Measurements from ENCODE around the gene TTLL6. TPM values are rescaled to one million over a fixed set of nuclear protein-coding genes. Genes with fewer than 3 reads are reported as not detected.

The TTLL6 gene
- total RNA-seq, 2 donors from 2014 or later, result not detected

DNA sequence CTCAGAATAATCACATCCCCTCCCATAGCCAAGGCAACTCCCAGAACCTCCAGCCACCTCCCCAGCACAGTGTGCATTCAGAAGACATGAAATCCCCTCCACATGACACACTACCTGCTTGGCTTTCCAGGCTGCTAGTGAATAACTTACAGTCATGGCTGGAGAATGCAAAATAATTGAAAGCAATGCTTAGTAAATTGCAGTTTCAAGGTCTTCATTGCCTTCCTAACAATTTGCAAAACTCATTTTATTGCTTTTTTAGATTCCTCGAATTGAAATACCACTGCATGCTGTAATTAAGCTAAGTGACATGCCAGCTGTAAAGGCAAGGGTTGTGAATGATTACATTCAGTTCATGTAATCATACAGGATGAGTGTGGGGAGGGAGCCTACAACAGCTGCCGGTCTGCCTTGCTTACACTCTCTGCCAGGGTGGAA lies 59.5 kb downstream of the TTLL6 start:
- Mint-ChIP-seq H3K36me3 (ENCODE audit: low read depth) (no peaks in the 10 kb centered on the region), H3K27me3 (peaks cover 65% of the 10 kb centered on the region), H3K27ac (no peak overlapping the region)

GRCh38 chr17:48756830-48757251 lies 60.2 kb downstream of the TTLL6 start:
- no peak overlapping the region for H3K27ac Mint-ChIP-seq
- no peak overlapping the region for H3K4me3 Mint-ChIP-seq
- H3K4me1 Mint-ChIP-seq, result peaks cover 4% of the 10 kb centered on the region
- no peaks in the 10 kb centered on the region for H3K36me3 Mint-ChIP-seq (ENCODE audit: low read depth)
- ATAC-seq (replicated peaks), result no peak
- peaks cover 61% of the 10 kb centered on the region for H3K27me3 Mint-ChIP-seq
- H3K9me3 Mint-ChIP-seq, result no peaks in the 10 kb centered on the region

More for the DNA sequence above, 59.5 kb downstream of the TTLL6 start:
- H3K9me3 Mint-ChIP-seq, result no peaks in the 10 kb centered on the region
- peaks cover 4% of the 10 kb centered on the region for H3K4me1 Mint-ChIP-seq
- no peak for ATAC-seq (replicated peaks)
- no peak overlapping the region for H3K4me3 Mint-ChIP-seq

DNA sequence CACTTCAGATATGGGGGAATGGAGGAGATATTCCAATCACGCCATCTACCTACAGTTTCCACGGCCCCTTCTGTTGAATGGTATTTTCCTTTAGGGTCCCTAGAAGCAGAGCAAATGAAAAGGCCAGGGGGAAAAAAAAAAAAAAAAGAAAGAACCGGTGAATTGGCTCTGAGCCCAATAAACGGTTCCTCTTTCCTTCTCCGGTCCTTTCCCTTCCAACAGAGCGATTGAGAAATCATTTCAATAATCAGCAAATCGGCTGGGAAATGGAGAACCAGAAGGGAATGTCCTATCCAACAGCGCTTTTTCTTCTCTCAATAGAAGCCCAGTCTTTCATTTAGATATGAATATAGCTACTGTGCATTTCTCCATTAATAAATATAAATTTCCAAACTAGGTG lies 61.7 kb downstream of the TTLL6 start:
- Mint-ChIP-seq H3K27me3 (peaks cover 60% of the 10 kb centered on the region), H3K4me1 (peaks cover 4% of the 10 kb centered on the region), H3K9me3 (no peaks in the 10 kb centered on the region), H3K27ac (no peak overlapping the region), H3K36me3 (ENCODE audit: low read depth) (no peaks in the 10 kb centered on the region), H3K4me3 (no peak overlapping the region)
- no peak for ATAC-seq (replicated peaks)

- peaks cover 64% of the 10 kb centered on the region for H3K27me3 Mint-ChIP-seq
- H3K36me3 Mint-ChIP-seq (ENCODE audit: low read depth), result no peaks in the 10 kb centered on the region
- no peak overlapping the region for H3K4me3 Mint-ChIP-seq
- no peak overlapping the region for H3K27ac Mint-ChIP-seq
- no peaks in the 10 kb centered on the region for H3K9me3 Mint-ChIP-seq
- no peak for ATAC-seq (replicated peaks)
- H3K4me1 Mint-ChIP-seq, result peaks cover 4% of the 10 kb centered on the region
Observed at GRCh38 chr17:48754500-48755261, 62.3 kb downstream of the TTLL6 start.

DNA sequence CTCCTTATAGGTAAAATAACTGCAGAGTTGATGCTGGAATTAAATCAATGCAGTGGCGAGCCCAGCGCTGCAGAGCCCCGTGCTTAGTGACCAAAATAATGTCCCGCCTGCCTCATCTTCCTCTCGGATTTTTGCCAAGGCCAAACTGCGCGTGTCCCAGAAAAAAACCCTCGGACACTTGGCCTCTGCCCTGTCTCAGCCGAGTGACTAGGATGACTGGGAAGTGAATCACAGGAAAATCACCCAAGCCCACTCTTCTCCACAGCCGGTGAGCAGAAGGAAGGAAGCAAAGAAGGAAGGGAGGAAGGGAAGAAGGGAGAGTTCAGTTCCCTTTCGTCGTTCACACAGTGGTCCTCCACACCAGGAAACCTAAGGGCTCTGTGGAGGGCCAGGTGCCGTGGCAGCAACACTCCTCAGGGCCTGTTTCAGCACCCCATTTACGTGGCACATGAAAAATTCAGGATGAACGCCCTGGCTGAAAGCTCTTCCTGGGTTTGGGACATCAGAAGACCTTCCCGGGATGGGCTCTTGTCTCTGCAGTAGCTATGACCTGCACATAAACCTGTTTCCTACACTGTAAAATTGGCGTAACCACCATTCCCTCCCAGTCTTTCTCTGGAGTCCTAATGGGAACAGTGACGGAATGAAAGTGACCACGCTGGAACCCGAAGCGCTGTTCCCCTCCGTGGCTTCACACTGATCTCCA lies 63.1 kb downstream of the TTLL6 start:
- ATAC-seq (replicated peaks), result no peak
- Mint-ChIP-seq H3K27me3 (peaks cover 67% of the 10 kb centered on the region), H3K4me3 (no peak overlapping the region), H3K9me3 (no peaks in the 10 kb centered on the region), H3K27ac (no peak overlapping the region), H3K4me1 (peaks cover 4% of the 10 kb centered on the region), H3K36me3 (ENCODE audit: low read depth) (no peaks in the 10 kb centered on the region)

DNA sequence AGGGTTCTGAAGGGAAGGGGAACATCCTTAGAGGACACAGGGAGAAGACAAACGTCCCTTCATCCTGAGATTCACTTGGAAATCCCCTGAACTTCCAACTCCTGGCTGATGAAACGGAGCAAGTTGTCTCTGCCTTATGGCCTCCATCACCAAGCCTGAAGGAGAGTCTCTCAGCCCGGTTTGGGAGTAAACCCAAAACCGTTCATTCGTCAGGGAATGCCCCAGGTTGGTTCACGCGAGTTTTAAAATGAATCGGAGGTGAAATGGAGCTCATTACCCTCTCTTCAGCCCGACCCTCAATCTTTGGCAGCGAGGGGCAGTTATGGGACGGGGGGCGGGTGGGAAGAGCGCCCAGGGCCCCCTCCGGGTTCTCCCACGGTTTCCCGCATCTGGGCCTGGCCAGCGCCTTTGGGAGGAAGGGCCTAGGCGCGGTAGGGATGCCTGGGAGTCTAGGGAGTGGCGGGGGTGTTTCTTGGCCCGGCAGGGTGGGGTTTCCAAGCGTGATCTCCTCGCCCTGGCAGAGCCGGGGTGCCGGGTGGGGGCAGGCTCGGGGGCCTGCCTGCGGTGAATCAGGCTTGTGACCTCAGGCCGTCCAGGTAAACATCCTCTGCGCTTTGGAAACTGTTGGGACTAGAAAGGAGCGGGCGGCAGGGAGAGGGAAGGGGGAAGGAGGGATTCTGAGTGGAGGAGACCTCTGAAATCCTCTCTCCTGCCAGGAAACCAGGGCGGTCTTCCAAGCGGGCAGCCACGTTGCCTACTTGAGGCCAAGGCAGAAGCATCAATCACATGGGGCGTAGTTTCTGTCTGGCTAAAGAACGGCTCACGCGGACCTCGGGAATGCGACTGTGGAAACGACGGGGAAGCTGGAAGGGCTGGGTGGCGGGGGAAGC lies 64.4 kb downstream of the TTLL6 start:
- Mint-ChIP-seq H3K27me3 (peaks cover 66% of the 10 kb centered on the region), H3K27ac (no peak overlapping the region), H3K9me3 (no peaks in the 10 kb centered on the region), H3K4me1 (peaks cover 4% of the 10 kb centered on the region), H3K4me3 (no peak overlapping the region), H3K36me3 (ENCODE audit: low read depth) (no peaks in the 10 kb centered on the region)
- no peak for ATAC-seq (replicated peaks)

DNA sequence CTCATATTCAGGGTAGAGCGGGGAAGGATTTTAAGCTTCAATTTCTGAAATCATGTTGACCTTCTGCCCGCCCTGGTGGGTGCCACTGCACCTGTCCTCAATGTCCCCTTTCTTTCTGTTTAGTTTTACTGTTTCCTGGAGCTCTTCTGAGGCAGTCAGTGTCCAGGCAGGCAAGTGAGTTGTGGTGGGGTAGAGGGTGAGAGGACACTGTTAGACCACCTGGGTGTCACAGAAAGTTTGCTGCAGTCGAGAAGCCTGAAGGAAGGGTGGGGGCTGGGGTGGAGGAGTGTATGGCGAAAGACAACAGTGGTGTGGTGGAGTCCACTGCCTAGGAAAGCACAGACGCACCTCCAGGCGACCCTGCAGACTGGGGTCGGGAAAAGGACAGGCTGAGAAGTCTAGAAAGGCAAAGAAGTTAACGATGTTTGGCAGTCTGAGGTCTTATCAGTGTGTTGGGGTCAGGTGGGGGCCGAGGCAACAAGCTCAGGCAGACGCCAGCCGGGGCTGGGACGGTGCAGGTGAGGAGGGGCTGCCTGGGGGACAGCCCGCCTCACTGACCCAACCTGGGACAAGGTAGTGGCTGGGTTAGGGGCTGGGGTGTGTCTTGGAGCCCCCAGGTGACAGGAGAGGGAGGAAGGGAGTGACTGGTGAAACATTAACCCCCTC lies 65.2 kb downstream of the TTLL6 start:
- H3K36me3 Mint-ChIP-seq (ENCODE audit: low read depth), result no peaks in the 10 kb centered on the region
- no peak overlapping the region for H3K4me3 Mint-ChIP-seq
- H3K27ac Mint-ChIP-seq, result no peak overlapping the region
- peaks cover 68% of the 10 kb centered on the region for H3K27me3 Mint-ChIP-seq
- peaks cover 6% of the 10 kb centered on the region for H3K4me1 Mint-ChIP-seq
- no peaks in the 10 kb centered on the region for H3K9me3 Mint-ChIP-seq
- no peak for ATAC-seq (replicated peaks)

- Mint-ChIP-seq H3K36me3 (ENCODE audit: low read depth) (no peaks in the 10 kb centered on the region), H3K27me3 (peaks cover 69% of the 10 kb centered on the region)
Observed at GRCh38 chr17:48751172-48751571, 65.9 kb downstream of the TTLL6 start.

DNA sequence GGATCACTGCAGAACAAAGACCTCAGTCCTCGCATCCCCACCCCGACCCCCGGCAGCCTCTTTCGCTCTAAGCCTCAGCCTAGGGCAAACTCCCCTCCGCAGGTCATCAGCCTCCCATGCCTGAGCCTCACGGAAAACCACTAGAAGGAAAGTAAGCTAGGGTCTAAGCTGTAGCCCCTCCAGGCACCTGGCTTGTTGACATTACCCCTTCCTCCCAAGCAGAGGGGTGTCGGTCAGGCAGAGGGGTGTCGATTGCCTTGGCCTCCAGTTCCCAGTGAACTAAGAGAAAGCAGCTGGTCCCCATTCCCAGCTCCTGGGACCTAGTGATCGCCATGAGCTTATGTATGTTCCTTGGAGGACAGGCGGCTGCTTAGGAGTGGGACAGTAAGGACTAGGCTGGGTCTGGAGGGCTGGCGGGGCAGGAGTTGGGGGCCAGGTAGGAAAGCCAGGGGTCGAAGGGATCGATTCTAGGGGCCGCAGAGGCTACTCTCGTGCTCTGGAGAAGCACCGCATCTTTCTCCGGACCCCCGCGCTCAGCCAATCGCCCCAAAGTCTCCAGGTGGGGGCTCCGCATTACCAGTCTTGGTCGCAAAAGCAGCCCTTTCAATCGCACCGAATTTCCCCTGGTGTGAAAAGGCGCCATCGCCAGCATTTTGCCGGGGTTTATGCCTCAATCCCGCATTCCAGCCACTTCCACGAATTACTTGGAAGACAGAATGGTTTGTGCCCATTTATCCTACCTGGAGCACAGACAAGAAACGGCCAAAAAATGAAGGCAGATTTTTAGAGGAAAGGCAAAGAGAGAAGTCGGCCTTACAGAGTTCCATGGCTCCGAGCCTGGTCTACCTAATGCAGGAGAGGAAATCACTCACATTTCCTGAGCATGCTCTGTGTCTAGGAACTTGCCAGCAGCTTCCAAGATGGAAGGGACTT lies 67.1 kb downstream of the TTLL6 start:
- Mint-ChIP-seq H3K4me3 (no peak overlapping the region), H3K4me1 (peaks cover 12% of the 10 kb centered on the region), H3K27me3 (peaks cover 71% of the 10 kb centered on the region), H3K27ac (no peak overlapping the region), H3K9me3 (no peaks in the 10 kb centered on the region), H3K36me3 (ENCODE audit: low read depth) (no peaks in the 10 kb centered on the region)
- ATAC-seq (replicated peaks), result no peak

More at GRCh38 chr17:48751172-48751571, 65.9 kb downstream of the TTLL6 start:
- Mint-ChIP-seq H3K27ac (no peak overlapping the region), H3K9me3 (no peaks in the 10 kb centered on the region), H3K4me1 (peaks cover 12% of the 10 kb centered on the region), H3K4me3 (no peak overlapping the region)
- ATAC-seq (replicated peaks), result no peak

DNA sequence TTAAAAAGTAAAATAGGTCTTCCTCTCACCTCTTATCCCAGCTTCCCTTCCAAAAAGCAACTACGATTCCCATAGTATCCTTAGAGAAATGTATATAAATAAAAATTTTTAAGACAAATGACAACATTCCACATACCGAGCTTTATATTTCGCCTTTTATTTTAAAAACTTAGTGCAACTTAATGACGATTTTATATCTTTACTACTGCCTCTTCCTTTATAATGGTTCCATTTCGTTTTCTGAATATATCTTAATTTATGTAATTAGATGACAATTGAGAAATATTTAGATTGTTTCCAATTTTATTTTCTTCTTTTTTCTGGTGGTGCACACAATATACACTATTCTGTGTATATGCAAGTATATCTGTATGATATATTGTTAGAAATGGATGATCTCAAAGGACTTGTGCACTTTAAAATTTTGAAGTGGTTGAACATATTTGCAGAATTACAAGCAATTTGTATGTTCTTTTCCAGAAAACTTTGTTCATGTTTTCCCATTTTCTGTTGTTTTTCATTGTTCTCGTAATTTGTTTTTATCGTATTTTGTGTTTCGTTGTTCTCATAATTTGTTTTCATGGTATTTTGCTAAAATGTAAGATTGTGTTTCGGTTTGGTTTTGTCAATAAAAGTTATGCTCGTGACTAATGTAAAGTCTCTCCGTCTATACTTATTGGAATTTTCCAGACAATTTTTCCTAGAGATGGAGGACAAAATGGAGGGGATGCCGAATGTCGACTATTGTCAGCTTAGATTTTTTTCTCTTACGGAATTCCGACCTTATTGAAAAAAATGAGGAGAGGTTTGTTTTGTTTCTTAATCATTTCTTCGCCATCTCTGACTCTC lies 68.1 kb downstream of the TTLL6 start:
- no peak overlapping the region for H3K4me3 Mint-ChIP-seq
- no peak for ATAC-seq (replicated peaks)
- H3K36me3 Mint-ChIP-seq (ENCODE audit: low read depth), result no peaks in the 10 kb centered on the region
- H3K9me3 Mint-ChIP-seq, result no peaks in the 10 kb centered on the region
- H3K27ac Mint-ChIP-seq, result no peak overlapping the region
- peaks cover 12% of the 10 kb centered on the region for H3K4me1 Mint-ChIP-seq
- H3K27me3 Mint-ChIP-seq, result peaks cover 74% of the 10 kb centered on the region

DNA sequence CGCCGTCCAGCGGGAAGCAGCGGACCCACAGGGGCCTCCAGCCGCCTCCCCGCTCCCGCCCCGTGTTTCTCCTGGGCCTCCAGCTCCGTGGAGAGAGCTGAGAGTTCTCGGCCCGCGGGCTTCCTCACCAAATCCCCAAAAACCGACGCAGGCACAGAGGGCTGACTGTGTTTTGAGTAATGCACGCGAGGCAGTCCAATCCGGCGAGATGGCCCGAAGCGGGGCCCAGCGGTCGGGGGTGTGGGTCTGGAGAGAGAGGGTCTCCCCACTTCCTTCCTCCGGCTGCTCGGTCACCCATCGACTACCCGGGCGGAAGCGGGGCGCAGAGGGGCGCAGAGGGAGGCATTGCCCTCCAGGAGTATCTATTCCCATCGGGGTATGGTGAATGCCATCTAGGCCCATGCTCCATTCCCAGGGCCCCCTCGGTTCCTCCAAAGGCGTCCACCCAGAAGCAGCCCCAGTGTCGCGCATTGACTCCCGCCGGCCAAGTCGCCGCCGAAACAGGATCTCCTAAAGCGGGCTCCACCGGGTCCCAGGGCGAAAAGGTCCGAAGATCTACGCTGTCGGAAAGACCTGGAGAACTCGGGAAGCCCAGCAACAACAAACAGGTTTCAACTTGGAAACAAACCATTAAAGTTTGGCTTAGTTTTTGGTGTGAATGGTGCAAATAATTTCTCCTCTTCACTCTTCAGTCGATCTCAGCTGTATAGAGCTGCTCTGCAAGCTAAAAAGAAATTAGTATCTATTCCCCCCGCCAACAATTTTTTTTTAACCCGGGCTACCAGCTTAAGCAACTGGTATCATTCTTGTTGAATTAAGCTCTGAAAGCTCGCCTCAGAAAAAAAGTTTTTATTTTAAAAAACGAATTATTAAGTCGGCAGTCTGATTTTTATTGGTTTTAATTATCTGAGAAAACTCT lies 69.3 kb downstream of the TTLL6 start:
- Mint-ChIP-seq H3K4me3 (no peak overlapping the region), H3K4me1 (peaks cover 7% of the 10 kb centered on the region)

More for the DNA sequence above, 69.3 kb downstream of the TTLL6 start:
- Mint-ChIP-seq H3K27me3 (peaks cover 74% of the 10 kb centered on the region), H3K27ac (no peak overlapping the region), H3K36me3 (ENCODE audit: low read depth) (no peaks in the 10 kb centered on the region), H3K9me3 (no peaks in the 10 kb centered on the region)
- no peak for ATAC-seq (replicated peaks)
